SK-N-MC (cell line): Measurements from ENCODE around the gene HEG1.

Source experiments
- DNase-seq: peaks from one replicate; pipeline ENCODE4 v3.0.0-alpha.2; 2011; ENCODE audit warnings: low read depth, low spot score
- H3K27ac ChIP-seq: fragments of 200-600 bp; sonication (generic); 2 replicates; pipeline ENCODE4 v1.5.1; 2016; ENCODE audit warnings: mixed run types
- H3K36me3 ChIP-seq: fragments of 200-600 bp; sonication (generic); 2 replicates; pipeline ENCODE4 v1.6.1; 2017; ENCODE audit warnings: antibody characterized with exemption, low read length, mixed read lengths; ENCODE audit not compliant: insufficient read depth
- H3K4me3 ChIP-seq: fragments of 200-600 bp; sonication (generic); 2 replicates; pipeline ENCODE4 v1.5.1; 2016
- H3K9ac ChIP-seq: fragments of 200-600 bp; sonication (generic); 2 replicates; pipeline ENCODE4 v1.8.0; 2017; ENCODE audit warnings: mixed run types, mixed read lengths; ENCODE audit not compliant: insufficient read length
- H3K9me3 ChIP-seq: fragments of 200-600 bp; sonication (generic); 2 replicates; pipeline ENCODE4 v1.6.1; 2017; ENCODE audit warnings: low read depth, mild to moderate bottlenecking, antibody characterized with exemption, low read length, moderate library complexity, mixed read lengths
- EZH2 ChIP-seq: fragments of 200-600 bp; sonication (generic); IDR thresholded peaks from one replicate; pipeline ENCODE4 v1.6.1; 2017; ENCODE audit warnings: antibody characterized with exemption
- FOXP2 ChIP-seq: optimal IDR thresholded peaks from 2 replicates; pipeline ENCODE3; 2011; ENCODE audit warnings: mild to moderate bottlenecking, moderate library complexity; ENCODE audit not compliant: insufficient read depth; ENCODE audit errors: extremely low read length, control extremely low read depth
- POLR2AphosphoS5 ChIP-seq: IDR thresholded peaks from 2 replicates; pipeline ENCODE4 v1.6.1; 2012; ENCODE audit warnings: mild to moderate bottlenecking, low read depth, low read length, borderline replicate concordance

HEG1 gene

GRCh38 chr3:124997303-124998246 lies 58.2 kb downstream of the HEG1 start:
- Histone ChIP-seq H3K36me3 (no peaks in the 10 kb centered on the region), H3K4me3 (no peak overlapping the region), H3K27ac (no peak overlapping the region), H3K9ac (no peak overlapping the region), H3K9me3 (no peaks in the 10 kb centered on the region)
- TF ChIP-seq EZH2 (no peak), FOXP2 (no peak), POLR2AphosphoS5 (no peak)
- no peak for DNase-seq

DNA sequence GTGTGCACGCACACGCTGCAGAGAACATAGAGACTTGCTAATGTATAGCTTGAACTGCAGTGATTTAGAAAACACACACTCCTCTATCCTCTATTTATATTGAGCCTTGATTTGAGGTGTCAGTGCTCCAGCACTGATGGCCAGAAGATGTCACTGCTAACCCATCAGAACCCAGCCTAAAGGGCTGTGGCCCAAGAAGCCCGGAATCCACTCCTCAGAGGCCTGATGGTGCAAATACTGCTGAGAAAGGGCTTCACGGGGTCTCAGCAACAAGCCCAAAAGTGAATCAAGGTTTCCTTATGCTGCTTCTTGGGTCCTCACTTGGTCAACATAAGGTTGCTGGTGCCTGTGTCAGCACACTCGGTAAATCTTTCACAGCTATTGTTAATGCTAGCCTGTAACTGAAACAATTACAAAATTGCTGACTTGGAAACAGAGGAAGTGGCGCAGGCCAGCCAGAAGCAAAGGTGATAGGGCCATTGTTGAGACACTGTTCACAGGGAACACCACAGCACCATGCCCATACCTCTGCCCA lies 60.3 kb downstream of the HEG1 start:
- no peaks in the 10 kb centered on the region for H3K36me3 ChIP-seq
- no peak overlapping the region for H3K9ac ChIP-seq
- no peak overlapping the region for H3K27ac ChIP-seq
- DNase-seq: no peak
- TF ChIP-seq EZH2: no peak
- no peak for TF ChIP-seq POLR2AphosphoS5
- no peaks in the 10 kb centered on the region for H3K9me3 ChIP-seq
- no peak overlapping the region for H3K4me3 ChIP-seq

DNA sequence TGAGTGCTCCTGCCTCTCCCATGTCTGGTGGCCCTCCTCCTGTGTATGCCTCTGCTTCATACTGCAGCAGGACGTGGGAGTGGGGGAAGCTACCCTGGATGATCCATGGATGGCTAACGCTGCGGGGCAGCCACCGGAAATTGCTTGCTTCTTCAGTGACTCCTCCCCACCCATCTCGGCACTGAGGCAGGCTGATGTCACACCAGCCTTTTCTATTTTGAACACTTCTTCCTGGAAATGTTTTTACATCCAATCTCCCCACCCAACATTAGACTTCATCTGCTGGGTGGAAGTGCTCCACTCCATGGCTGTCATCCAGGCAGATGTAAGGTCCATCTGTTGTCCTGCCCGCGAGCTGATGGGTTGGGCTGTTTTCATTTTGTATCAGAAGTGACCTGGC lies 62.3 kb downstream of the HEG1 start:
- H3K36me3 ChIP-seq: no peaks in the 10 kb centered on the region

DNA sequence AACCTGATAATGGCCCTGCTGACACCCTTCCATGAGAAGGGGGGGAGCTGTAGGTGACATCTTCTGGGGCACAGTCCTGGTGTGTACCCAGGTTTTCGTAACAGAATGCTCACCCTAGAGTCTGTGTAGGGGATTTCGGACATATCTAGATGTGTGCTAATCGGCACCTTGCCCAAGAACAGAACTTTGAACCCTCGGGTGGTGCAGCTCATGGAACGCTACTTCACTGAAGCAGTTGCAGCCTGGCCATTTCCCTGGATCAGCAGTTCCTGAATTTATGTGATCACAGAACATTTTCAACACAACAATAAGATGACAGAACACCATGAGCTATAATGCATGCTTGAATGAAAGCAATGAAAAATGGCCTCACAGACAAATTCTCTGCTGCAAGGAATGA lies 63.8 kb downstream of the HEG1 start:
- Histone ChIP-seq H3K4me3 (no peak overlapping the region), H3K36me3 (no peaks in the 10 kb centered on the region), H3K27ac (no peak overlapping the region), H3K9me3 (no peaks in the 10 kb centered on the region), H3K9ac (no peak overlapping the region)
- no peak for DNase-seq
- TF ChIP-seq FOXP2 (no peak), POLR2AphosphoS5 (no peak), EZH2 (no peak)

More for the DNA sequence above, 62.3 kb downstream of the HEG1 start:
- Histone ChIP-seq H3K9ac (no peak overlapping the region), H3K9me3 (no peaks in the 10 kb centered on the region), H3K4me3 (no peak overlapping the region), H3K27ac (no peak overlapping the region)
- DNase-seq: no peak
- TF ChIP-seq POLR2AphosphoS5: no peak
- TF ChIP-seq FOXP2: no peak
- no peak for TF ChIP-seq EZH2

DNA sequence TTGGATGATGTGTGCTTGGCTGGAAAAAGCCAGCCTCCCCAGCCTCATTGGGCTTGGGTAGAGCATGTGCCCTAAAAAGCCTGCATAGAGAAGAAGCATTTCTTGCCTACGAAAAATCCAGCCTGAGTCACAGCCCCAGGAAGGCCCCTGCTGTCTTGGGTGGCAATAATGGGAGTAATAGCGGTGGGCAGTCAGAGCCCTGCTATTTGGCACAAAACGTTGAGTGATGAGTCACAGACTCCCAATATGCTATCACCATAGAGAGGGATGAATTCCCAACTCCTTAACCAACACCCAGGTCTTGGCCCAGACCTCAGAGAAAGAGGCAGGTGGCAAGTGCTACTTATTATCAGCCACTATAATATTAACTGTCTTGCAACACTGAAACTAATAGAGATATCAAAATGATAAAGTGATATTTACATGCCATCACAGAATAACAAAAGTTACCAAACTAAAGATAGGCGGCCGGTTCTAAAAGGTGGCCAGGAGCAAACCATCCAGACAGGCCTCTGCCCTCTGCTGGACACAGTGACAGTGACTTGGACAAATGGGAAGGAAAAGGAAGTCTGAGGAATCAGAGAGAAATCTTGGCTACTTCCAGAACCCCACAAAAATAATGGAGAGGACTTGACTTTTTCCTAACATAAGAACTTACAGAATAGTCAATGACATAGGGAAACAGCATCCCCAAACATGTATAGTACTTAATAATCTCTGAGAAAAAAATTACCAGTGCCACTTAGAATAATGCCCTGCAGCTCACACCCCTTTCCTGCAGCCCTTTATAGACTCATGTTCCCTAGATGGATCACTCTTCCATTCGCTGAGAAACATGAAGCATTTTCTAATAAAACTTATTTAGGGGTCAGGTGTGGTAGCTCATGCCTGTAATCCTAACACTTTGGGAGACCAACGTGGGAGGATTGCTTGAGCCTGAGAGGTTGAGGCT lies 69.3 kb downstream of the HEG1 start:
- TF ChIP-seq FOXP2 (no peak), POLR2AphosphoS5 (no peak), EZH2 (no peak)
- Histone ChIP-seq H3K36me3 (no peaks in the 10 kb centered on the region), H3K9me3 (no peaks in the 10 kb centered on the region), H3K27ac (no peak overlapping the region), H3K4me3 (no peak overlapping the region), H3K9ac (no peak overlapping the region)
- DNase-seq: no peak

DNA sequence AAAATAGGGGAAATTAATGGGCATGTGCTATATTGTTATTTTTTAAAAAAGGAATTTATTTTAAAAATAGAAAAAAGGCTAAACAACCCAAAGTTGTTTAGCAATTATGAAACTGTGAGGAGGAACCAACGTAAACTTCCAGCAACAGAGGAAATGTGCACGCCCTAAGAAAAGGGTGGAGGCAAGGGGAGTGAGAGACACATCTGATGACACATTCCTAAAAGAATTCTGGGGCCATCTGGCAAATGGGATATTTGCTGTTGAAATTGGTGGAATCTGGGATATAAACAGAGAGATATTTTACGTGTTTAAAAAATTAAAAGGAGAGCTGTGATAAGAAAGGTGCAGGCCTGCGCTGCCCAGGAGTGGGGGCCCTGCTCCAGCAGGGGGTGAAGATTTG lies 70.4 kb downstream of the HEG1 start:
- no peak overlapping the region for H3K9ac ChIP-seq
- H3K27ac ChIP-seq: no peak overlapping the region
- no peak for DNase-seq
- no peak overlapping the region for H3K4me3 ChIP-seq
- H3K9me3 ChIP-seq: no peaks in the 10 kb centered on the region
- H3K36me3 ChIP-seq: no peaks in the 10 kb centered on the region
- TF ChIP-seq POLR2AphosphoS5 (no peak), EZH2 (no peak), FOXP2 (no peak)

DNA sequence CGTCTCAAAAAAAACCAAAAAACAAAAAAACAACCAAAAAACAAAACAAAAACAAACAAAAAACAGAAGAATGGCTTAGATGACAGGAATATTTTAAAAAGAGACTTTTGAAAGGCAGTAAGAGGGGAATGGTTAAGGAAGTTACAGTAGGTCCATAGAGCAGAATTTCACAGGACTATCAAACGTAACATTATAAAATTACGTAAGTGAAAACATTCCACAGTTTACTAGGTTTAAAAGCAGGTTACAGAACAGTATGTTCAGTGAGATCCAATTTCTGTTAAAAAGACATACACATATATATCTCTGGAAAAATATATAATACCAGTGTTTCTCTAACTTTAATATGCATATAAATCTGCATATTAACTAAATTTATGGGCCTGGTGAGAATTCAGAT lies 71.0 kb downstream of the HEG1 start:
- Histone ChIP-seq H3K36me3 (no peaks in the 10 kb centered on the region), H3K27ac (no peak overlapping the region), H3K4me3 (no peak overlapping the region), H3K9me3 (no peaks in the 10 kb centered on the region), H3K9ac (no peak overlapping the region)
- TF ChIP-seq POLR2AphosphoS5 (no peak), EZH2 (no peak), FOXP2 (no peak)
- DNase-seq: no peak

- H3K9me3 ChIP-seq: no peaks in the 10 kb centered on the region
- H3K27ac ChIP-seq: no peak overlapping the region
- H3K36me3 ChIP-seq: no peaks in the 10 kb centered on the region
- DNase-seq: peak; percentile 35
- no peak overlapping the region for H3K9ac ChIP-seq
- no peak overlapping the region for H3K4me3 ChIP-seq
- TF ChIP-seq EZH2 (no peak), FOXP2 (no peak), POLR2AphosphoS5 (no peak)
These were observed 72.9 kb downstream of the HEG1 start for GRCh38 chr3:124982855-124983254.
